CD4-positive, alpha-beta T cell treated with Interleukin-1 beta for 1 hour (primary cell): Measurements from ENCODE around the gene FER.
A peak's percentile ranks its signal among the peaks of the same experiment; 100 is the strongest.
"Not testable (repeated sequence)": the region's sequence is repeated elsewhere in the genome, so short reads cannot be mapped to it uniquely, and the experiment has no call there.

Source experiments
- DNase-seq, 2 donors: peaks; one replicate each; pipeline ENCODE4 v3.0.0-alpha.2; 2020 to 2022

Gene FER

GRCh38 chr5:108801776-108802175 lies 54.1 kb downstream of the FER start:
- no peak for DNase-seq

GRCh38 chr5:108810717-108811116 lies 63.0 kb downstream of the FER start:
- DNase-seq: no peak

GRCh38 chr5:108813673-108814072 lies 66.0 kb downstream of the FER start:
- no peak for DNase-seq

GRCh38 chr5:108814551-108814950 lies 66.9 kb downstream of the FER start:
- no peak for DNase-seq

GRCh38 chr5:108818613-108819272 lies 71.0 kb downstream of the FER start:
- DNase-seq: no peak

- DNase-seq: no peak
Measured at GRCh38 chr5:108820983-108821382, 73.3 kb downstream of the FER start.

- DNase-seq: no peak
Measured at GRCh38 chr5:108822211-108822947, 74.7 kb downstream of the FER start.

GRCh38 chr5:108827131-108827530 lies 79.4 kb downstream of the FER start:
- DNase-seq: no peak

- DNase-seq: no peak
Measured at GRCh38 chr5:108830705-108831276, 83.1 kb downstream of the FER start.

GRCh38 chr5:108836492-108836891 lies 88.8 kb downstream of the FER start:
- DNase-seq: no peak

- not testable (repeated sequence) for DNase-seq
Measured at GRCh38 chr5:108842260-108842941, 94.7 kb downstream of the FER start.

- not testable (repeated sequence) for DNase-seq
Measured at GRCh38 chr5:108851129-108851528, 103.4 kb downstream of the FER start.

GRCh38 chr5:108857905-108858304 lies 110.2 kb downstream of the FER start:
- DNase-seq: no peak

GRCh38 chr5:108858959-108859358 lies 111.3 kb downstream of the FER start:
- DNase-seq: peak in 1 of 2 donors; percentile 0

GRCh38 chr5:108862211-108862610 lies 114.5 kb downstream of the FER start:
- no peak for DNase-seq

- not testable (repeated sequence) for DNase-seq
Measured at GRCh38 chr5:108866097-108866496, 118.4 kb downstream of the FER start.

GRCh38 chr5:108867656-108868055 lies 120.0 kb downstream of the FER start:
- no peak for DNase-seq

GRCh38 chr5:108869066-108869465 lies 121.4 kb downstream of the FER start:
- no peak for DNase-seq

- DNase-seq: no peak
Measured at GRCh38 chr5:108876451-108876850, 128.8 kb downstream of the FER start.

- DNase-seq: no peak
Measured at GRCh38 chr5:108878756-108879155, 131.1 kb downstream of the FER start.

- no peak for DNase-seq
Measured at GRCh38 chr5:108881133-108881532, 133.4 kb downstream of the FER start.

GRCh38 chr5:108884736-108885135 lies 137.0 kb downstream of the FER start:
- DNase-seq: no peak

GRCh38 chr5:108898257-108898656 lies 150.6 kb downstream of the FER start:
- DNase-seq: no peak

GRCh38 chr5:108898707-108899106 lies 151.0 kb downstream of the FER start:
- DNase-seq: no peak
